Measurements from ENCODE around the gene MEI4.

The MEI4 gene

GRCh38 chr6:77834591-77834996 is 181.8 kb downstream of the MEI4 start:
- H3K27me3 ChIP-seq = no peaks in the 10 kb centered on the region
- H3K9me3 ChIP-seq = no peaks in the 10 kb centered on the region
- H3K27ac ChIP-seq = no peak overlapping the region
- no peak overlapping the region for H3K4me3 ChIP-seq
- H3K36me3 ChIP-seq = no peaks in the 10 kb centered on the region
- DNase-seq = no peak
- no peaks in the 10 kb centered on the region for H3K4me1 ChIP-seq
- intact Hi-C loops (cut with DNase I; ENCODE audit: low total_unique reads) = no loop called here
- no peak for TF ChIP-seq CTCF (IDR thresholded peaks at IDR 0.05)

- Histone ChIP-seq H3K27ac (no peak overlapping the region), H3K4me3 (no peak overlapping the region), H3K27me3 (no peaks in the 10 kb centered on the region), H3K9me3 (no peaks in the 10 kb centered on the region), H3K36me3 (no peaks in the 10 kb centered on the region), H3K4me1 (no peaks in the 10 kb centered on the region)
- intact Hi-C loops (cut with DNase I; ENCODE audit: low total_unique reads) = no loop called here
- no peak for TF ChIP-seq CTCF (IDR thresholded peaks at IDR 0.05)
- no peak for DNase-seq
Observed at GRCh38 chr6:77837034-77837784, 184.4 kb downstream of the MEI4 start.

- no peak for DNase-seq
- no peak overlapping the region for H3K27ac ChIP-seq
- no peak overlapping the region for H3K4me3 ChIP-seq
- H3K9me3 ChIP-seq = no peaks in the 10 kb centered on the region
- no peaks in the 10 kb centered on the region for H3K27me3 ChIP-seq
- no peaks in the 10 kb centered on the region for H3K4me1 ChIP-seq
- no peak for TF ChIP-seq CTCF (IDR thresholded peaks at IDR 0.05)
- intact Hi-C loops (cut with DNase I; ENCODE audit: low total_unique reads) = no loop called here
- no peaks in the 10 kb centered on the region for H3K36me3 ChIP-seq
Observed at GRCh38 chr6:77839292-77839691, 186.5 kb downstream of the MEI4 start.

DNA sequence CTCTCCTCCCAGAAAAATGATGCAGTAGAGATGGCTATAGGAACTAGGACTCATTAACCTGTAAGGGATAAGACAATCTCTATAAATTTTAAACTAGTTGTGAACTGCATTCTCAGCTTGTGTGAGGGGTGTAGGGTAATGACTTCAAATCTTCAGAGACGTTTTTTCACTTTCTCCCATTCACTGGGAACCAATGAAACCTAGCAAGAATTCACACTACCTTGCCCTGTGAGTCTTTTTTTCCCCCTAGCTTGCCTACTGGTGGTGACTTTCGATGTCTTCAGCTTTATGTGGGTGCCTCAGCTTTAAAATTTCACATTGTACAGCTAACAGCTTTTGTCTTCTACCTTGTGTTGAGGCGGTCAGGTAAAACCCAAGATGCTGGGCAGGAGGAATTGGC is 192.0 kb downstream of the MEI4 start:
- H3K27me3 ChIP-seq = no peaks in the 10 kb centered on the region
- intact Hi-C loops (cut with DNase I; ENCODE audit: low total_unique reads) = no loop called here
- no peak overlapping the region for H3K4me3 ChIP-seq
- H3K9me3 ChIP-seq = no peaks in the 10 kb centered on the region
- H3K27ac ChIP-seq = no peak overlapping the region
- DNase-seq = no peak
- TF ChIP-seq CTCF (IDR thresholded peaks at IDR 0.05) = no peak
- no peaks in the 10 kb centered on the region for H3K36me3 ChIP-seq
- no peaks in the 10 kb centered on the region for H3K4me1 ChIP-seq

DNA sequence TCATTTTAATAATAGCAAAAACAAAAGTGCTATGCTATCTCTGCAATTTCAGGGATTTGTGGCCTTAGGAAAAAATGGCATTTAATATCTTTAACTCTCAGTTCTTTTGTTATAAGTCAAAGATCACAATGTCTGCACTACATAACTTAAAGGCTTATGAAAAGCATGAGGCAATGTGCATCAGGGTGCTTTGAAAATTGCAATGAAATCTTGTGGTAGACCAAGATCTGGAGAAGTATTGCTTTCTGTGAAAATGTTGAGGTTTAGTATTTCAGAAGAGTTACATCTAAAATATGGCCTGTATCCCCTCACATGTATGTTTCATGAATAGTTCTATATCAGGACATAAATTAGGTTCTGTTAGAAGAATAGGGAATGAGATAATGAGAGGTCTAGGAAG is 200.6 kb downstream of the MEI4 start:
- TF ChIP-seq CTCF (IDR thresholded peaks at IDR 0.05) = no peak
- intact Hi-C loops (cut with DNase I; ENCODE audit: low total_unique reads) = no loop called here
- H3K4me3 ChIP-seq = no peak overlapping the region
- H3K27ac ChIP-seq = no peak overlapping the region
- H3K36me3 ChIP-seq = no peaks in the 10 kb centered on the region
- H3K4me1 ChIP-seq = no peaks in the 10 kb centered on the region
- no peaks in the 10 kb centered on the region for H3K27me3 ChIP-seq
- no peaks in the 10 kb centered on the region for H3K9me3 ChIP-seq
- DNase-seq = no peak

DNA sequence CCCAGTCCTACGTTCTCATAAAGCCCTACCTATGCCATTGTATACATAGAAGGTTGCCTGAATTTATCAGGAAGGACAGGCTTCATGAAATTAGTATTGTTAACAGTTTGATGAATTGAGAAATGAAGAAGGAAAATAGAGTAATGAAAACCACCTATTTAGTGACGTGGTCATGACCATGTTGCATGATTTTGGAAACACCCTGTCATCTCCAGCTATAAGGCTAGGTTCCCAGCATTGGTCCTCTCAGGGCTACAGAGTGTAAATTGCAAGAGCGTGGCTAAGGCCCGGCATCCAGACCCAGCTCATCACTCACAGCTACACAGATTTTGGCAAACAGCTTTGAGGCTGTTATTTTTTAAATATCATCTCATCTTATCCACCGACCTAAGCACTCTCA is 203.6 kb downstream of the MEI4 start:
- no peaks in the 10 kb centered on the region for H3K9me3 ChIP-seq
- no peak for TF ChIP-seq CTCF (IDR thresholded peaks at IDR 0.05)
- H3K27me3 ChIP-seq = no peaks in the 10 kb centered on the region
- H3K4me1 ChIP-seq = no peaks in the 10 kb centered on the region
- H3K27ac ChIP-seq = no peak overlapping the region
- H3K4me3 ChIP-seq = no peak overlapping the region
- intact Hi-C loops (cut with DNase I; ENCODE audit: low total_unique reads) = no loop called here
- DNase-seq = no peak
- no peaks in the 10 kb centered on the region for H3K36me3 ChIP-seq
